Peyer's patch (tissue), 4 donors: Measurements from ENCODE around the gene NPHP1.

Source experiments
- CTCF ChIP-seq, 6 experiments: fragments of 450-650 bp in 4 of 6; fragments of 200-600 bp in 2 of 6; sonication (generic) in 1 of 6; IDR thresholded peaks; one replicate each; pipeline ENCODE4 v1.5.1; 2017 to 2019; ENCODE audit warnings: antibody characterized with exemption in 6 of 6, mild to moderate bottlenecking in 3 of 6, moderate library complexity in 1 of 6
- POLR2A ChIP-seq, 2 donors: fragments of 450-650 bp; IDR thresholded peaks; one replicate each; pipeline ENCODE4 v1.5.1; 2017; ENCODE audit warnings: antibody characterized with exemption in 2 of 2, mild to moderate bottlenecking in 2 of 2, moderate library complexity in 2 of 2

GRCh38 chr2:110152943-110153342, 51.9 kb downstream of the NPHP1 start:
- no peak for TF ChIP-seq POLR2A (IDR thresholded peaks at IDR 0.05)
- TF ChIP-seq CTCF (IDR thresholded peaks at IDR 0.05), result no peak
